ENCODE results near the gene SLC32A1. TPM values are rescaled to one million over a fixed set of nuclear protein-coding genes. Genes with fewer than 3 reads are reported as not detected.

SLC32A1 gene
- total and polyA plus RNA-seq, 2 of the 13 experiments (the other 11 are each of a cell fraction or from before 2014, with no cell fraction given) = not detected

- TF ChIP-seq ARID4A (CRISPR knock-in tag; IDR thresholded peaks at IDR 0.05; ENCODE audit: borderline replicate concordance) (peak; percentile 99), FOXA1 (IDR thresholded peaks at IDR 0.05) (no peak), FOXA1 (CRISPR knock-in tag; IDR thresholded peaks at IDR 0.05) (peak; percentile 4; the same call in 1 of the 2 replicates), NR3C1 (CRISPR knock-in tag; IDR thresholded peaks at IDR 0.05) (no peak), ATM (IDR thresholded peaks at IDR 0.05; ENCODE audit: borderline replicate concordance) (no peak), REPIN1 (CRISPR knock-in tag; IDR thresholded peaks at IDR 0.05; ENCODE audit: borderline replicate concordance, low read depth) (peak; percentile 98), MTA1 (CRISPR knock-in tag; IDR thresholded peaks at IDR 0.05; ENCODE audit: borderline replicate concordance) (peak; percentile 95; the same call in 1 of the 2 replicates), ZBTB37 (CRISPR knock-in tag; IDR thresholded peaks at IDR 0.05) (no peak), DNMT1 (CRISPR knock-in tag; IDR thresholded peaks at IDR 0.05) (peak; percentile 99), ZHX1 (CRISPR knock-in tag; IDR thresholded peaks at IDR 0.05; ENCODE audit: low read depth) (peak; percentile 99), KLF6 (CRISPR knock-in tag; IDR thresholded peaks at IDR 0.05) (peak; percentile 96), TBL1XR1 (IDR thresholded peaks at IDR 0.05; ENCODE audit: borderline replicate concordance, low read length, partially characterized antibody) (no peak), ZNF383 (CRISPR knock-in tag; IDR thresholded peaks at IDR 0.05; ENCODE audit: borderline replicate concordance) (0 out of 2 replicates have a peak, but pooled peaks have one; percentile 18), BRF2 (CRISPR knock-in tag; IDR thresholded peaks at IDR 0.05) (peak; percentile 89; the same call in 1 of the 2 replicates), THAP7 (CRISPR knock-in tag; IDR thresholded peaks at IDR 0.05) (peak; percentile 95), NCOA2 (CRISPR knock-in tag; IDR thresholded peaks at IDR 0.05) (no peak; the same call in 1 of the 2 replicates)
- TF ChIP-seq, protein P1, sequence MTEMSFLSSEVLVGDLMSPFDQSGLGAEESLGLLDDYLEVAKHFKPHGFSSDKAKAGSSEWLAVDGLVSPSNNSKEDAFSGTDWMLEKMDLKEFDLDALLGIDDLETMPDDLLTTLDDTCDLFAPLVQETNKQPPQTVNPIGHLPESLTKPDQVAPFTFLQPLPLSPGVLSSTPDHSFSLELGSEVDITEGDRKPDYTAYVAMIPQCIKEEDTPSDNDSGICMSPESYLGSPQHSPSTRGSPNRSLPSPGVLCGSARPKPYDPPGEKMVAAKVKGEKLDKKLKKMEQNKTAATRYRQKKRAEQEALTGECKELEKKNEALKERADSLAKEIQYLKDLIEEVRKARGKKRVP (CRISPR knock-in tag; IDR thresholded peaks at IDR 0.05) = peak in 1 of 2 experiments; percentile 46; a peak in 1 of 4 replicates
These were observed 24.0 kb downstream of the SLC32A1 start, which contains the start of gene ACTR5 (continued) for GRCh38 chr20:38748097-38748860.
